ENCODE data around the gene SBK1.
A peak's percentile ranks its signal among the peaks of the same experiment; 100 is the strongest.
"Not testable (repeated sequence)": the region's sequence is repeated elsewhere in the genome, so short reads cannot be mapped to it uniquely, and the experiment has no call there.

The SBK1 gene

DNA sequence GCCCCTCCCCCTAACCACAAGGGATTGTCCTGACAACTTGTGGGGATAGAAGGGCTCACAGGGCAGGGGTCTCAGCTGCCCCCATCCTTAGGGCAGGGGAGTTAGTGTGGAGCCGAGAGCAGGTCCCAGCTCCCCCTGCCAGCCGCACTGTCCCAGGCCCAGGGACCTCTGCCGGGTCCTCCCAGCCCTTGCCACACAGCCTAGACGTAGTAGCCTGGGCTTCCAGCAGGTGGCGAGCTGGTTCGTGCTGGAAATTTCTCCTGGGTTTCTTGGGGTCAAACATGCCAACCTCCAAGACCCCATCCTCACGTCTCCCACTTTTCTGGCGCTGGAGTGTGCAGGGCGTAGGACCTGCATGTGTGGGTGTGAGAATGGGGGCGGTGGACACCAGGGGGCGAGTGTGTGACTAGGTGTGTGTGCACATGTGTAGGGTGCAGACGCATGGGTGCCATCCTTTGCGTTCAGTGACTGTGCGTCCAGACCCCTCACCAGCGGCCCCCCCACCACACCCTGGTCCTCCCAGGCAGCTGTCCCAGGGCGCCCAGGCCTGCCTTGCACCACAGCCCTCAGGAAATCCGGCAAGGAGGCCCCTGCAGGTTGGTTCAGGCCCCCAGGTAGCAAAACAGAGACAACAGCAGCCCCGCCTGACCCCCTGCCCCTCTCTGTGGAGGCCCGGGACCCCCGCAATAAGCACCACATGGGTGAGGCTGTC lies 29.5 kb downstream of the SBK1 start:
- in situ Hi-C loops (cut with MboI; ENCODE audit: low sequenced_read_pairs, unreplicated experiment): no loop called here
- TF ChIP-seq, protein P1, sequence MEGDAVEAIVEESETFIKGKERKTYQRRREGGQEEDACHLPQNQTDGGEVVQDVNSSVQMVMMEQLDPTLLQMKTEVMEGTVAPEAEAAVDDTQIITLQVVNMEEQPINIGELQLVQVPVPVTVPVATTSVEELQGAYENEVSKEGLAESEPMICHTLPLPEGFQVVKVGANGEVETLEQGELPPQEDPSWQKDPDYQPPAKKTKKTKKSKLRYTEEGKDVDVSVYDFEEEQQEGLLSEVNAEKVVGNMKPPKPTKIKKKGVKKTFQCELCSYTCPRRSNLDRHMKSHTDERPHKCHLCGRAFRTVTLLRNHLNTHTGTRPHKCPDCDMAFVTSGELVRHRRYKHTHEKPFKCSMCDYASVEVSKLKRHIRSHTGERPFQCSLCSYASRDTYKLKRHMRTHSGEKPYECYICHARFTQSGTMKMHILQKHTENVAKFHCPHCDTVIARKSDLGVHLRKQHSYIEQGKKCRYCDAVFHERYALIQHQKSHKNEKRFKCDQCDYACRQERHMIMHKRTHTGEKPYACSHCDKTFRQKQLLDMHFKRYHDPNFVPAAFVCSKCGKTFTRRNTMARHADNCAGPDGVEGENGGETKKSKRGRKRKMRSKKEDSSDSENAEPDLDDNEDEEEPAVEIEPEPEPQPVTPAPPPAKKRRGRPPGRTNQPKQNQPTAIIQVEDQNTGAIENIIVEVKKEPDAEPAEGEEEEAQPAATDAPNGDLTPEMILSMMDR (IDR thresholded peaks at IDR 0.05; ENCODE audit: borderline replicate concordance, control extremely low read depth, extremely low read depth, insufficient read depth, missing control alignments): peak; percentile 87
- peak; percentile 82 for DNase-seq (ENCODE audit: low spot score)

GRCh38 chr16:28324235-28324886 lies 32.0 kb downstream of the SBK1 start:
- no peak for DNase-seq (ENCODE audit: low spot score)
- in situ Hi-C loops (cut with MboI; ENCODE audit: low sequenced_read_pairs, unreplicated experiment): no loop called here
- TF ChIP-seq, protein P1 (IDR thresholded peaks at IDR 0.05; ENCODE audit: borderline replicate concordance, control extremely low read depth, extremely low read depth, insufficient read depth, missing control alignments): no peak

GRCh38 chr16:28324887-28325279 lies 32.6 kb downstream of the SBK1 start:
- TF ChIP-seq, protein P1 (IDR thresholded peaks at IDR 0.05; ENCODE audit: borderline replicate concordance, control extremely low read depth, extremely low read depth, insufficient read depth, missing control alignments): no peak
- in situ Hi-C loops (cut with MboI; ENCODE audit: low sequenced_read_pairs, unreplicated experiment): no loop called here
- no peak for DNase-seq (ENCODE audit: low spot score)

- TF ChIP-seq, protein P1 (IDR thresholded peaks at IDR 0.05; ENCODE audit: borderline replicate concordance, control extremely low read depth, extremely low read depth, insufficient read depth, missing control alignments): peak; percentile 72
- DNase-seq (ENCODE audit: low spot score): peak; percentile 86
- in situ Hi-C loops (cut with MboI; ENCODE audit: low sequenced_read_pairs, unreplicated experiment): no loop called here
Measured at GRCh38 chr16:28326881-28327610, 34.7 kb downstream of the SBK1 start.

GRCh38 chr16:28330232-28330631 lies 37.9 kb downstream of the SBK1 start:
- in situ Hi-C loops (cut with MboI; ENCODE audit: low sequenced_read_pairs, unreplicated experiment); DNase-seq (ENCODE audit: low spot score): not testable (repeated sequence)

- in situ Hi-C loops (cut with MboI; ENCODE audit: low sequenced_read_pairs, unreplicated experiment); DNase-seq (ENCODE audit: low spot score): not testable (repeated sequence)
Measured at GRCh38 chr16:28330981-28331380, 38.7 kb downstream of the SBK1 start.

DNA sequence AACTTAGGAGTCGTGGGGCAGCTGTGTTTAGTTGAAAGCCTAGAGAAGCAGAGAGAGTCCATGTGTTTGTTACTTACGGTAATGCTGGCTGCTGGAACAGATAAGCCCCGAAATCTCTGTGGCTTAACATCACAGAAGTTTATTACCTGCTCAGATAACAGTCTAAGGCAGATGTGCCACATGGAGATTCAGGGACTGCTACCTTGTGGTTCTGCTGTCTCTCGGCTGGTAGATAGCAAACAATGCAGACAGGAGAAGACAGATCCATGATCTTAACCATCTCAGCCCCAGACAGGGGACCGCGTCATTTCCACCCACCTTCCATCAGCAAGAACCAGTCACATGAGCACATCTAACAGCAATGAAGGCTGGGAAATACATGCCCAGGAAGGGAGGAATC lies 40.3 kb downstream of the SBK1 start:
- DNase-seq (ENCODE audit: low spot score); in situ Hi-C loops (cut with MboI; ENCODE audit: low sequenced_read_pairs, unreplicated experiment): not testable (repeated sequence)

DNA sequence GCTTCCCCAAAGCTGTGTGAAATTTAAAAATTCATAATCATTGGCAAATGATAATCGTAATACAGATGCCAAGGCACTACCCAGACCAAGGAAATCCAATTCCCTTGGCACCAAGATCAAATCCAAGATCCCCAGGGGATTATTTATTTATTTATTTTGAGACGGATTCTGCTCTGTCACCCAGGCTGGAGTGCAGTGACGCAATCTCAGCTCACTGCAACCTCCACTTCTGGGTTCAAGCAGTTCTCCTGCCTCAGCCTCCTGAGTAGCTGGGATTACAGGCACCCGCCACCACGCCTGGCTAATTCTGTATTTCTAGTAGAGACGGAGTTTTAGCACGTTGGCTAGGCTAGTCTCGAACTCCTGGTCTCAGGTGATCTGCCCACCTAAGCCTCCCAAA lies 43.4 kb downstream of the SBK1 start:
- in situ Hi-C loops (cut with MboI; ENCODE audit: low sequenced_read_pairs, unreplicated experiment); DNase-seq (ENCODE audit: low spot score): not testable (repeated sequence)

DNA sequence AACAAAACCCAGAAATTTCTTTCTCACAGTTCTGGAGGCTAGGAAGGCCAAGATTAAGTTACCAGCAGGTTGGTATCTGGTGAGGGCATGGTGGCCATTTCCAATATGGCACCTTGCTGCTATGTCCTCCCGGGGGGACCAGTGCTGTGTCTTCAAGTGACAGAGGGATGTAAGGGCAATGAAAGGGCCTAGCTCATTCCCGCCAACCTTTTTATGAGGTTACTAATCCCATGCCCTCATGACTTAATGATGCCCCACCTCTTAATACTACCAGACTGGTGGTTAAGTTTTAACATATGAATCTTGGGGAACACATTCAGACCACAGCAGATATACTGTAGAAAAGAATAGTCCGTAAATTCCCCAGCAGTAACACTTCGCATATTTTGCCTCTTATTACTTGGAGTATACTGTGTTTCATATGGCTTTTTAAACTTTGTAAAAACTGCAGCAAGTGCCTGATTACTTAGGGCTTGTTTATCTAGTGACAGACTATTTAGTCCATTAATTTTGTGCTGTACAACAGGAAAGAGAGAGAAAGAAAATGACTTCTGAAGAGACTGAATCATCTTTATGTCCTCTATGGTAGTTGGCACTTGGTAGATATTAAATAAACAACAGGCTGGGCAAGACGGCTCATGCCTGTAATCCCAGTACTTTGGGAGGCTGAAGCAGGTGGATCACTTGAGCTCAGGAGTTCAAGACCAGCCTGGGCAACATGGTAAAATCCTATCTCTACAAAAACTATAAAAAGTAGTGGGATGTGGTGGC lies 44.8 kb downstream of the SBK1 start:
- DNase-seq (ENCODE audit: low spot score); in situ Hi-C loops (cut with MboI; ENCODE audit: low sequenced_read_pairs, unreplicated experiment): not testable (repeated sequence)

DNA sequence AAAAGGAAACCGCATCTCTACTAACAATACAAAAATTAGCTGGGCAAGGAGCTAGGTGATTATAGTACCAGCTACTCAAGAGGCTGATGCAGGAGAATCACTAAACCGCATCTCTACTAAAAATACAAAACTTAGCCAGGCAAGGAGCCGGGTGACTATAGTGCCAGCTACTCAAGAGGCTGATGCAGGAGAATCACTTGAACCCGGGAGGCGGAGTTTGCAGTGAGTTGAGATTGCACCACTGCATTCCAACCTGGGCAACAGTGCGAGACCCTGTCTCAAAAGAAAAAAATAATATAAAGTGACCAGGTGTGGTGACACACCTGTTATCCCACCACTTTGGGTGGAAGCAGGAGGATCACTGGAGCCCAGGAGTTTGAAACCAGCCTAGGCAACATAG lies 45.9 kb downstream of the SBK1 start:
- in situ Hi-C loops (cut with MboI; ENCODE audit: low sequenced_read_pairs, unreplicated experiment); DNase-seq (ENCODE audit: low spot score): not testable (repeated sequence)

GRCh38 chr16:28362600-28362999 lies 70.3 kb downstream of the SBK1 start:
- in situ Hi-C loops (cut with MboI; ENCODE audit: low sequenced_read_pairs, unreplicated experiment); DNase-seq (ENCODE audit: low spot score): not testable (repeated sequence)

GRCh38 chr16:28363408-28363807 lies 71.1 kb downstream of the SBK1 start, which contains the start of gene NPIPB6:
Gene NPIPB6, minus strand, starts transcription at chr16:28363508. Its CDS starts 686 bp downstream, at chr16:28362822.
- DNase-seq (ENCODE audit: low spot score); in situ Hi-C loops (cut with MboI; ENCODE audit: low sequenced_read_pairs, unreplicated experiment): not testable (repeated sequence)

Measured in GM13976 (cell line).